NCI-H2081 (cell line): Measurements from ENCODE around the gene KIF13A.
A peak's percentile ranks its signal among the peaks of the same experiment; 100 is the strongest.
"Not testable (repeated sequence)": the region's sequence is repeated elsewhere in the genome, so short reads cannot be mapped to it uniquely, and the experiment has no call there.

ENCODE experiments used
- DNase-seq, 2 experiments: peaks; one replicate each; lab custom pipeline; 2025; lab: John Stamatoyannopoulos, UW

KIF13A gene

GRCh38 chr6:17998442-17998841 lies 11.0 kb upstream of the KIF13A start:
- DNase-seq, result no peak

DNA sequence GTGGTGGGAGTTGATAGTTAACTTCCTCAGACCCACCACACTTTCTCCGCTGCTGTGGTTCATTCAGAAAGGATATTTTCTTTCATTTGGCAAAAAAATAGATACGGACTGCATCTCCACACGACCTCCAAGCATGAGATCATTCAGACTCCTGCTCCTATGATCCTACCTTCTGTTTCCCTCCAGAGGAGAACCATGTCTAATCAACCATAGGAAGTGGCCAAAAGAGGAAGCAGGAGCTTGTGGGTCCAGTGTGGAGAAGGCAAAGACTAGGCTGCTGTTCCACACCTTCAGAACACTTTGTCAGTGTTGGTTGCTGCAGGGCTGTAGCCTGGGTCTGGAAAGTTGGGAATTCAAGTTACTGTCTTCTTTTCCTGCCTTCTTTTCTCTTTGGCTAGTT lies 10.6 kb upstream of the KIF13A start:
- DNase-seq, result no peak

- DNase-seq, result no peak
Measured at GRCh38 chr6:17995414-17995813, 8.0 kb upstream of the KIF13A start.

- no peak for DNase-seq
Measured at GRCh38 chr6:17994019-17994418, 6.6 kb upstream of the KIF13A start.

GRCh38 chr6:17988422-17988944 lies 1.0 kb upstream of the KIF13A start:
- DNase-seq, result no peak

DNA sequence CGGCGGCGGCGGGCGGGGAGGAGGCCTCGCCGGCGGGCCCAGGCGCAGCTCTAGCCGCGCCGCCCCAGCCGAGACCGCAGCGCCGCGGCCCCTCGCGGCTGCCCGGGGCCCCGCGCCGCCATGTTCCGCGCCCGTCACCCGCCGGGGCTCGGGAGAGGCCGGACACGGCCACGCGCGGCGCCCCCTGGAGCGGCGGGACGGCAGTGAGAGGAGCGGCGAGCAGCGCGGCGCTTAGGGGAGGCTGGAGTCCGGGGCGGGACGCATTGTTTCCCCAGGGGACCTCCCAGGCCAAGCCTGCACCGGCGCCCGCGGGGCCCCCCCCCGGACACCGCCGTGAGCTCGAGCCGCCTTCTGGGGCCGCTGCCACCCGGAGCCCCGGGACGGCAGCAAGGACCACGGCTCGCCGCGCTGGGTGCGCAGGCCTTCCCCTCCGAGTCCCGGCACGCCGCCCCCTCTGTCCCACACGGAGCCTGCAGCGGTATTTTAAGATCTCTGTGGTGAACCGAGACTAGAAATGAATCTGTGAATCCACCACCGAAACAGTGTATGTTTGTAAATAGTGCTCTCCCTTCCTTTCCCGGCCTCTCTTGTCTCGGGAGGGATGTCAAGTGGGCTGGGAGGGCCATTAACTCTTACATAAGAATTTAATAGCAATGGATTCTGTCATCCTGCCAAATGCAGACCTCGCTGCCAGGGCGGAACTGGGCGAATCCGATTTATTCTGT lies 424 bp upstream of the KIF13A start:
- DNase-seq, result peak; percentile 34 to 62

DNA sequence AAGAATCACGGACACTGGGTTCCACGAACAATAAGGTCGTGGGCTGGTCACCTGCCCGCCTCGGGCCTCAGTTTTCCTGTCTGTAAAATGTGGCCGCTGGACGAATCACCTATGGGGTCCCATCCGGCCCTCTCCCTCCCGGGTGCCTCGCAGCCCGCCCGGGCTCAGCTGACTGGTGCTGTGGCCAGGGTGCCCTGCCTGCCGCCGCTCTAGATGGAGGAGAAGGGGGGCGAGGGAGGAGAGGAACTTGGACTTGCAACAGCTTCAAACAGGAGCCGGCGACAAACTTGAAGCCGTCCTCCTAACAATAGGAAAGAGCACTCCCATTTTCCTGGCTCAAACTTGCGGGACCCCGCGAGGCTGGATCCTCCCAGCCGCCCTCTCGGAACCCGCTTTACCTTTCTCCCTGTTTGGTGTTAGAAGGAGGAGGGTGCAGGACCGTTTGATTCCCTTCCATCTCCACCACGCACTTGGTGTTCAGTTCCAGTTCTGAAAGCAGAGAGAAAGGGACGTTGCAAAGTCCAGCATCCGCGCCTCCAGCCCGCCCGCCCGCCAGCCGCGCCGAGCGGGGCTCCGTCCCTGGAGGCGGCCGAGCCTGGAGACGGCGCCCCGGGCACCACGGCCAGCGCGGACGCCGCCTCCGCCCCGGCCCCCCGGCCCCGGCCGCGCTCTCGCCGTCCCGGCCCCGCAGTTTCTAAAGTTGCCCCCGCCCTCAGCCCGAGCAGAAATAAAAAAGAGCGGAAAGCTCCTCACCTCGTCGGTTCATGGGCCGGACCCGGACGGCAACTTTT lies 584 bp downstream of the KIF13A start:
- DNase-seq, result peak; percentile 15 to 52

- DNase-seq, result no peak
Measured at GRCh38 chr6:17985934-17986655, 1.3 kb downstream of the KIF13A start.

DNA sequence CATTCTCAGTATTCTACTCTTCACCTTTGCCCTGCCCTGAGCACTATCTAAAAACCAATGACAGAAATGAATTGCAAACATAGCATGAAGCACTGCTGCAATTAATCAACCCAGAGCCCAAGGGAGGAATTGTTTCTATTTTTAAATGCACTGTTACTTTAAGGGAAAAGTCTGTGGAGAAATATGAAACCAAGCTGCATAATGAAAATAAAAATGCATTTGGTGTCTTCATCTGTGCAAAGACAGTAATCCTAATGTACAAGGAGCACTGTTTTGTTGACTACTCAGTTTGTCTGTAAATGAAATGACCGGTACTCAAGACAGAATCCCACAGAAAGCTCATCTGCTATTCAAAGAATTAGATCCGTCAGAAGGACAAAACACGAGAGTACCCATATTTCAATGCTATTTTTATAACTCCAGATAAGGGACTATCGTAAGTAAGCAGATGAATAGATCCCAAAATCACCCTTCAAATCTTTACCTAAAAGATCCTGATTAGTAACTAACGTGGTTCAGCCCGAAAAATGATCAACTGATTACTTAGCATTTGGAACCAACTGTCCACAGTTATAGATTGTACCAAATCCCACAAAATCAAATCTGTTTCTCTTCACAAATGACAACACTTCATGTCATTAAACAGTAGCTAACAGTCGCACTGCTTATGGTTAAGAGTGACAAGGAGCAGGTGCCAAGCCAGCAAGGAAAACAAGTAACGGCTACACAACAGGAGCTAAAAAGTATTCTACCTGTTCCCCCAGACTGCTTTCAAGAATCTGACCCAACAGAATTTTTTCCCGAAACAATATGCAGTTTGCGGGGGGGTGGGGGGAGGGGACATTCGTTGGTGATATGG lies 2.4 kb downstream of the KIF13A start:
- no peak for DNase-seq

GRCh38 chr6:17984399-17984798 lies 3.0 kb downstream of the KIF13A start:
- DNase-seq, result no peak

DNA sequence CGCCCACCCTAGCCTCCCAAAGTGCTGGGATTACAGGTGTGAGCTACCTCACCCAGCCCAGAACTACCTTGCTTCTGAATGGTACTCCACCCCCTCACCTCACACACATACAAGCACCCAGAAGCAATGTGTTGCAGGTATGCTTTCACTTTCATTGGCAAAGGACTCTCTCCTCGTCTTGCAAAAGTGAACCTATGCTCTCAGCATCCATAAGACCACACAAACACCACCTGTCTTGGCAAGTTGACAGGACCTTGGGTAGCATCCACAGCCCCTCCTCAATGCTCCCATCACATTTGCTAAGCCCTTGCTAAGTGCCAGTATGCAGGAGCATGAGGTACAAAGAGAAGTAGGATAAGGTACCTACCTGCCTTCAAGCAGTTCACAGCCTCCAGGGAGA lies 3.7 kb downstream of the KIF13A start:
- no peak for DNase-seq

GRCh38 chr6:17980329-17980728 lies 7.1 kb downstream of the KIF13A start:
- no peak for DNase-seq

DNA sequence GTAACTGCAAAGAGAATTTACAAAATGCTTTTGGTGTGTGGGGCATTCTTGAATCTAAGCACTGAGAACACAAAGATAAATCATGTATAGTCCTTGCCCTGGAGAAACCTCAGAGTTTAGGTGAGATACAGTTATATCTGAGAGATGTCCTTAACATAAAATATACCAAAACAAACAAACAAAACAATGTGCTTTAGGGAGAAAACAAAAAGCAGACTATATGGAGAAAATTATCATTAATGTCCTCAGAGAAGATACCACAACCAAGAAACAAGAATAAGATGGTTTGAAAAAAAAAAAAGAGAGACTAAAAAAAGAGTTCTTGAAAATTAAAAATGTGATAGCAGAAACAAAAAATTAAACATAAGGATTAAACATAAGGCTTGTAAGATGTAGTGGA lies 8.0 kb downstream of the KIF13A start:
- DNase-seq, result no peak

DNA sequence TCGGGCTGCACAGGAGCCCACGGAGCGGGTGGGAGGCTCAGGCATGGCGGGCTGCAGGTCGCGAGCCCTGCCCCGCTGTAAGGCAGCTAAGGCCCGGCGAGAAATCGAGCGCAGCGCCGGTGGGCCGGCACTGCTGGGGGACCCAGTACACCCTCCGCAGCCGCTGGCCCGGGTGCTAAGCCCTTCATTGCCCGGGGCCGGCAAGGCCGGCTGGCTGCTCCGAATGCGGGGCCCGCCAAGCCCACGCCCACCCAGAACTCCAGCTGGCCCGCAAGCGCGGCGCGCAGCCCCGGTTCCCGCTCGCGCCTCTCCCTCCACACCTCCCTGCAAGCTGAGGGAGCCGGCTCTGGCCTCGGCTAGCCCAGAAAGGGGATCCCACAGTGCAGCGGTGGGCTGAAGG lies 11.2 kb downstream of the KIF13A start:
- not testable (repeated sequence) for DNase-seq

DNA sequence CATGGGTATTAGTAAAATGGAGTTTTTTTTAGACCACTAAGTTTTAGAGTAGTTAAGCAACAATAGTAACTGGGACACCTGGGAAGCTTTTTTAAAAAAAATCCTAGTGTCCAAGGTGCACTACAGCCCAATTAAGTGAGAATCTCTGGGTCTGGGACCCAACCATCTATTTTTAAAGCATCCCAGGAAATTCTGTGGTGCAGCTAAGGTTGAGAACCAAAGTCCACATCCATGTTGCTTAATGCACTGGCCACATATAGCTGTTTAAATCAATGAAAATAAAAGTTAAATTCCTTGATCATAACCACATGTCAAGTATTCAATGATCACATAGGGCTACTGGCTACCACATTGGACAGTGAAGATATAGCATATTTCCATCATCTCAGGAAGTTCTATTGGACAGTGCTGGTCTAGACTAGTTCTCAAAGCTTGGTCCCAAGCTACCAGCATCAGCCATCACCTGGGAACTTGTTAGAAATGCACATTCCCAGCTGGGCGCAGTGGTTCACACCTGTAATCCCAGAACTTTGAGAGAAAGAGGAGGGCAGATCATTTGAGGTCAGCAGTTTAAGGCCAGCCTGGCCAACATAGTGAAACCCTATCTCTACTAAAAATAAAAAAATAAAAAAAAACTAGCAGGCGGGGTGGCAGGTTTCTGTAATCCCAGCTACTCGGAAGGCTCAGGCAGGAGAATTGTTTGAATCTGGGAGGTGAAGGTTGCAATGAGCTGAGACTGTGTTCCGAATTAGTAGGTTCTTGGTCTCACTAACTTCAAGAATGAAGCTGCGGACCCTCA lies 12.7 kb downstream of the KIF13A start:
- no peak for DNase-seq

DNA sequence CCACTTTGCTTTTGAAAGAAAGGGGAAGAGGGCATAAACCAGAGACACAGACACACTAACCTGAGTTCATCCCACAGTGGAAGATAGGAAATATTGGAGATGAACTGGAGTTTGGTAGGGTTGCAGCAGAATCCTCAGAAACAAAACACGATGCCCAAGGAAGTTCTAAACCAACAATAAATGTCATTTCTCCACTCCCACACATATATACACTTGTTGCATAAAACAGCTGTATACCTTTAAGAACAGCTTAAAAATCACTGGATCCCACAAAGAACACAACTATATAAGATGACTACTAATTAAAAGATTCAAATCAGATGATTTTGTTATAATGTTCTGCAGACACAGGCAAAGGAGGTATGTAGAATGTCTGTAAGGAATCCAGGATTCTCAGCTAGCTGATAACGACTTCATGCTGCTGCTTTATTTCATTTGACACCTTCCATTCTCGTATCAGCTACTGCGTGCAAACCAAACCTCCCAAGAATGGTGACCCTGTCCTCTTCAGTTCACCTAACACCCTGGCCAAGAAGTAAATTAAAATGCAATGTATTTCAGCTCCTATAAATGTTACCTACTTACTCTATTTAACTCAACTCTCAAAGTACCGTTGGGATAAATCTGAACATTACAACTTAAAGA lies 14.3 kb downstream of the KIF13A start:
- DNase-seq, result no peak

GRCh38 chr6:17972074-17972952 lies 15.1 kb downstream of the KIF13A start:
- no peak for DNase-seq

DNA sequence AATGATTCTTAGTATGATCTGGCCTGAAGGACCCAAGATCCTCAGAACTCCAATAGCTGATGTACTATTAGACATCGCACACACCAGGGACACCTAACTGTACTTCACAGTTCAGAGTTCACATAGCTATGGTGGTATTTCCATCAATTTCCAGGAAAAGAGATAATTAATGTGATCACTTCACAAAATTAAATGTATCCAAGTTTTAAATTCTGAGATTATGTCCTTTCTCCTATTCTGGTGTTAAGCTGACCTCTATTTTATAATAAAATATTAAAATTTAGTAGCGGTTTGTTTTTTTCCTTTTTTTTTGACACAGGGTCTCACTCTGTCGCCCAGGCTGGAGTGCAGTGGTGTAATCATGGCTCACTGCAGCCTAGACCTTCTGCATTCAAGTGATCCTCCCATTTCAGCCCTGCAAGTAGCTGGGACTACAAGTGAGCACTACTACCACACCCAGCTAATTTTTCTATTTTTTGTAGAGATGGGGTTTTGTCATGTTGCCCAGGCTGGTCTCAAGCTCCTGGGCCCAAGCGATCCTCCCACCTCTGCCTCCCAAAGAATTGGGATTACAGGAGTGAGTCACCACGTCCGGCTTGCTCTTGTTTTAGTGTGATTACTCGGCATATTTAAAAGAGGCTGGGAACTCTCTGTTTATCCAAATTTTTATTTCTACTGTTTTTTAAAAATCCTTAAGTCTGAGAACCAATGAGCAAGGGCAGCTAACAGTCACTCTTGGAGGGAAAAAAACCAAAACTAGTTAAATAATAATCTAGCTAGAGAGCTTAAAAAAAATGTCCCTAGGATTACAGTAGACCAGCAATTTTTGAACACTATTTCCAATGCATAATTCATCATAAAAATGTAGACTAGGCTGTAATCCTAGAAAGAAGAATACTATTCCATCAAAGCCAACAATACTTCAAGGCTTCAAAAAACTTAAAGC lies 16.0 kb downstream of the KIF13A start:
- DNase-seq, result no peak
